Activated CD8-positive, alpha-beta memory T cell treated with anti-CD3 and anti-CD28 coated beads for 36 hours (primary cell): ENCODE data around the gene NOA1. TPM values are rescaled to one million over a fixed set of nuclear protein-coding genes. Genes with fewer than 3 reads are reported as not detected.

Experiments
- CTCF ChIA-PET: fragments of 350-600 bp; sonication (Branson Sonifier 250); formaldehyde crosslinking; loops from one replicate; lab custom pipeline; 2021; ENCODE audit warnings: antibody characterized with exemption; lab: Charles Lee
- POLR2A ChIA-PET: fragments of 350-600 bp; sonication (Branson Sonifier 250); formaldehyde crosslinking; loops from one replicate; lab custom pipeline; 2021; ENCODE audit warnings: antibody characterized with exemption; lab: Charles Lee
- total RNA-seq, 2 experiments: library from RNA; stranded (reverse); gene quantifications; one replicate each; pipeline ENCODE4 v1.2.3, GENCODE V29; 2021

The NOA1 gene
- total RNA-seq: 10 to 100 TPM; 22.7 to 23.7 TPM

DNA sequence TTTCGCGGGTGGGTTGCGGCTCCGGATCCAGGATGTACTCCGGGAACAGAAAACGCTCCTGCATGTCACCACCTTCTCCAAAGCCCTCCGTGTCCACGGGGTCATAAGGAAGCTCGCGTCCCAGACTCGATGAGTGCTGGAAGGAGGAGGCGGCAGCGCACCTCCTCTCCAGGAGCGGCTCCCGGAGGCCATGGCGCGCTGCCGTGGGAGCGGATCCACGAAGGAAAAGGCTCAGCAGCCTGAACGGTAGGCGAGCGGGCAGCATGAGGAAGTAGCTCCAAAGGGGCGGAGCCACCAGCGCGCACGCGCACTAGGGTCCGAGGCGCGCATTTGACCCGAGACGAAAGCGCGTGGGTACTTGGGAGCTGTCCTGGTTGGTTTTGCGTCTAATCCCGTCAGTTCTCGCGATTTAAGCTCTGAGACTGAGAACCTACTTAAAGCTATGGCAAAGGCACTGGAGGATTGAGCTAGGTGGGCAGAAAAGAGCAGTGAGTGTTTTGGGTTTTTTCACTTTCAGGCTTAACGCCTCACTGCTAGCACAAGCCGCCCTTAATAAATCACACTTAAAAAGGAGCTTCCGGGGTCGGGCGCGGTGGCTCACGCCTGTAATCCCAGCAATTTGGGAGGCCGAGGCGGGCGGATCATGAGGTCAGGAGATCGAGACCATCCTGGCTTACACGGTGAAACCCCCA, at the start of gene NOA1:
Gene NOA1, minus strand, starts transcription at position 286 of the 692 bp plus-strand sequence. Its CDS starts 21 bp downstream, at position 265.
- POLR2A ChIA-PET: interaction anchor here (1.1 to 3.7 kb wide), 6 partner anchors 10 to 590 kb away, joined by 3 to 42 read pairs (median 7); partner anchors contain the start of genes AASDH, PAICS, PPAT and REST
- CTCF ChIA-PET: interaction anchor here (0.6 to 1.9 kb wide), 4 partner anchors 13 to 328 kb away, joined by 3 to 11 read pairs (median 7); partner anchors contain the start of gene REST

DNA sequence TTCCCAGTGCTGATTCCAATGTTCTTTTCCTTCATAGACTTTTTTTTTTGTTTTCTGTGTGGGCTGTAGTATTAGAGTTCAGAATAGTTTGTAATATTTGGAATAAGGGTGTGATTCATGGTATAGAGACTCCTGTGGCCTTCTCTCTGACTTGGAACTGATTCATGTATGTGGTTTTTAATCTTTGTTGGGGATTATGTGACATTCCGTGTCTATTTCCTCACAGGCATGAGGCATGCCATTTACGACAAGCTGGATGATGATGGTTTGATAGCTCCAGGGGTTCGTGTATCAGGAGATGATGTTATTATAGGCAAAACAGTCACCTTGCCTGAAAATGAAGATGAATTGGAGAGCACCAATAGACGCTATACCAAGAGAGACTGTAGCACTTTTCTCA, 45.7 kb upstream of the NOA1 start:
- ChIA-PET POLR2A (no interaction called here), CTCF (no interaction called here)

- ChIA-PET POLR2A (interaction anchor here (0.7 kb wide), 1 partner anchor 51 kb away, joined by 3 read pairs; no protein-coding TSS in a partner anchor), CTCF (no interaction called here)
These were observed 43.2 kb upstream of the NOA1 start for GRCh38 chr4:57020467-57021101.

GRCh38 chr4:57018980-57019379, 41.6 kb upstream of the NOA1 start:
- POLR2A ChIA-PET: no interaction called here
- CTCF ChIA-PET: no interaction called here

- ChIA-PET POLR2A (no interaction called here), CTCF (no interaction called here)
These were observed 36.2 kb upstream of the NOA1 start for GRCh38 chr4:57013543-57014120.

DNA sequence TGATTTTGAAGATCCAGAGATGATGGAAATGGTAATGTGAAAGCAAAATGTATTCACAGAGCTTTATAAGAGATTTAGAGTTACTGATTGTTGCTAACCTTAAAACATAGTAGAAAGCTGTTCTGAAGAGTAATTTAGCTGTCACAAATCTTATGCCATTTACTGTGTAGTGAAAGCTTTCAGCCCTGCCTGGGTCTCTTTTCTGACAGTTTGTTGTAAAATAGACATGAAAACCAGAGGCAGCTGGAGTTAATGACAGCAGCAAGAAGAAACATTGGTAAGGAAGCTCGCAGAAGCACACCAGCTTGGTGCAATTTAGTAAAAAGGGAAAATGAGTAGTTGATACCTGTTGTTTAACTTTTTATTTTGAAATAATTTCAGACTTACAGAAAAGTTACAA, 22.3 kb upstream of the NOA1 start:
- POLR2A ChIA-PET: no interaction called here

GRCh38 chr4:56995525-56995924, 18.1 kb upstream of the NOA1 start:
- ChIA-PET CTCF (no interaction called here), POLR2A (no interaction called here)

More for the DNA sequence above, 22.3 kb upstream of the NOA1 start:
- CTCF ChIA-PET: no interaction called here

DNA sequence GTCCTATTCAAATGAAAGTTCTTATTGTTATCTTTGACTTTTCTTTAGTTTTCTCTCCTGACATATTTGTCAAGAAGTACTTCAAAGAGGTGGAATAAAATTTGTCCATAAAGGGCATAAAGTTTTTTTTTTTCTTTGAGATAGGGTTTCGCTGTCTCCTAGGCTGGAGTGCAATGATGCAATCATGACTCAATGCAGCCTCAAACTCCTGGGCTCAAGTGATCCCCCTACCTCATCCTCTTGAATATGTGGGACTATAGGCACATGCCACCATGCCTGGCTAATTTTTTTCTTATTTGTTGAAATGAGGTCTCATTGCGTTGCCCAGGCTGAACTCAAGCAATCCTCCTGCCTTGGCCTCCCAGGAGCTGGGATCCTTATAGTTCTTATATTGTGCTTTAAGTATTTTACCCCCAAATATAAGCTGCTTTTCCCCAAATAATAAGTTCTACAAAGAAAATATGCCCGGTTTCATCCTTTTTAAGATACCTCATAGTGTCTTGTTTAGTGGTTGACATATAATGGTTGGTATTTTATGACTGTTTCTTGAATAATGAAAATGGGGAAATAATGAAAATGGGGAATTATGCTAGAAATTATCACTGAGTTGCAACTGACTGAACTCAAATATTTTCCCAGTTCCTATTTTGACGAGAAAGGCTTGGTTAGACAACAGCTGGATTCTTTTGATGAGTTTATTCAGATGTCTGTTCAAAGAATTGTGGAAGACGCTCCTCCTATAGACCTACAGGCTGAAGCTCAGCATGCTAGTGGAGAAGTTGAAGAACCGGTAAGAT, 12.9 kb upstream of the NOA1 start:
- POLR2A ChIA-PET: interaction anchor here (1.1 kb wide), 1 partner anchor 12 kb away, joined by 3 read pairs; the partner anchor contains the start of genes NOA1 and POLR2B
- CTCF ChIA-PET: interaction anchor here (1.9 kb wide), 1 partner anchor 10 kb away, joined by 5 read pairs; no protein-coding TSS in a partner anchor

GRCh38 chr4:56986952-56987351, 9.5 kb upstream of the NOA1 start:
- ChIA-PET CTCF (interaction anchor here (1.8 kb wide), 1 partner anchor 7 kb away, joined by 5 read pairs; no protein-coding TSS in a partner anchor), POLR2A (no interaction called here)

- ChIA-PET POLR2A (no interaction called here), CTCF (no interaction called here)
These were observed 8.8 kb upstream of the NOA1 start for GRCh38 chr4:56986192-56986591.

- ChIA-PET POLR2A (no interaction called here), CTCF (interaction anchor here (0.9 kb wide), 1 partner anchor 73 kb away, joined by 3 read pairs; no protein-coding TSS in a partner anchor)
These were observed 4.4 kb upstream of the NOA1 start for GRCh38 chr4:56981795-56982201.

- CTCF ChIA-PET: interaction anchor here (0.6 to 1.5 kb wide), 3 partner anchors 8 to 63 kb away, joined by 3 to 5 read pairs (median 5); no protein-coding TSS in a partner anchor
- POLR2A ChIA-PET: interaction anchor here (0.5 to 3.7 kb wide), 9 partner anchors 8 to 593 kb away, joined by 3 to 42 read pairs (median 5); partner anchors contain the start of genes AASDH, PAICS, PPAT and REST
These were observed 2.1 kb upstream of the NOA1 start for GRCh38 chr4:56979421-56980072.

GRCh38 chr4:56978750-56979303, 1.4 kb upstream of the NOA1 start, which contains the start of gene POLR2B:
TSS of gene POLR2B (plus strand) at chr4:56978896. CDS start at chr4:56978986, 90 bp downstream.
- ChIA-PET CTCF (interaction anchor here (1.4 to 1.9 kb wide), 3 partner anchors 9 to 329 kb away, joined by 4 to 11 read pairs (median 5); partner anchors contain the start of gene REST), POLR2A (interaction anchor here (0.7 to 3.7 kb wide), 7 partner anchors 12 to 591 kb away, joined by 3 to 42 read pairs (median 4); partner anchors contain the start of genes AASDH, PAICS, PPAT and REST)

- ChIA-PET CTCF (interaction anchor here (0.6 to 1.9 kb wide), 3 partner anchors 13 to 70 kb away, joined by 3 to 11 read pairs (median 10); partner anchors contain the start of gene REST), POLR2A (interaction anchor here (1.2 to 3.7 kb wide), 4 partner anchors 10 to 540 kb away, joined by 3 to 42 read pairs (median 14); partner anchors contain the start of genes PAICS, PPAT and REST)
These were observed 527 bp downstream of the NOA1 start for GRCh38 chr4:56976837-56977320.

DNA sequence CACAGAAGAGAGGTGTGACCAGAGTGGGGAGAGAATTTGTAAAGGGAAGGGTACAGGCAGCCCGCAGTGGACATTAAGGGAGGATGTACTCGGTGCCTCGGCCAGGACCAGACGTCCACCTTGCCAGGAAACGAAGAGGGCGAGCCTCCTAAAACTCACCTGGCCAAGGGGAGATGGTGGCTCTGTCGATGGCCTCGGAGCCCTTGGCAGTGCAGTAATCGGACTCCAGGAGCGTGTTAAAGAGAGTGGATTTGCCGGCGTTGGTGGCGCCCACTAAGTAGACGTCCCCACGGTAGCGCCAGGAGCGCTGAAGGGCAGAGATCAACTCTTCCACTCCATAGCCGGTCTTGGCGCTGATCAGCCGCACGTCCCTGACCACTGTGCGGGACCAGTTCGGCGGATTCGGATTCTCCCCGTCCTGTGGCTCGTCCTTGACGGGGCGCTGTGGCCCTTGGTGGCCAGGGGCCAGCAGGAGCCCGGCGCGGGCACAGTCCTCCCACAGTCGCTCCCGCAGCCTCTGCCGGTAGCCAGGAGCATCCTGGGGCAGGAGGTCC, 1.0 kb downstream of the NOA1 start:
- ChIA-PET POLR2A (interaction anchor here (1.2 kb wide), 1 partner anchor 9 kb away, joined by 4 read pairs; no protein-coding TSS in a partner anchor), CTCF (interaction anchor here (0.6 to 1.9 kb wide), 2 partner anchors 12 to 67 kb away, joined by 3 to 10 read pairs; no protein-coding TSS in a partner anchor)

GRCh38 chr4:56973336-56973735, 4.1 kb downstream of the NOA1 start:
- ChIA-PET CTCF (no interaction called here), POLR2A (no interaction called here)

DNA sequence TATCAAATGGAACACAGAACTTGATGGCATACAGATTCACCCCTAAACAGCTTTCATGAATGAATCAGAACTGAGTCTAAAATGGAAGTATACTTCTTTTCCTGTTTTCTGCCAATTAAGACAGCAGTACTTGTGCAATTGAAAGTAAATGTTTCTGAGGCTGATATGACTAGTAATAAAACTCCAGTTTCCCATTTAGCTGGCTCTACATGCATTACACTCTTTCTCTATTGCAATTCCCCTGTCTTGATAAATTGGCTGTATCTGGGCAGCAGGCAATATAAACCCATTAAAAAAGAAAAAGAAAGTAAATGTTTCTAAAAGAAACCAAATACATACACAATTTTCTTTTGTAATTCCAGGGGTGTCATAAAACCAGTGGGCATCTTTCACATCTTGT, 4.6 kb downstream of the NOA1 start:
- POLR2A ChIA-PET: no interaction called here
- CTCF ChIA-PET: no interaction called here
